Prostate gland (tissue), 2 donors: ENCODE data around the gene FKBP6. TPM values are rescaled to one million over a fixed set of nuclear protein-coding genes. Genes with fewer than 3 reads are reported as not detected.
"Not testable (repeated sequence)": the region's sequence is repeated elsewhere in the genome, so short reads cannot be mapped to it uniquely, and the experiment has no call there.

Experiments used
- DNase-seq: peaks from one replicate; pipeline ENCODE4 v3.0.0-alpha.2; 2019; ENCODE audit warnings: low spot score
- H3K27ac ChIP-seq, 2 donors: fragments of 200-600 bp; sonication (generic); 2 replicates each; pipeline ENCODE4 v1.5.1; 2017 to 2019
- H3K27me3 ChIP-seq: fragments of 200-600 bp; sonication (generic); replicated peaks from 2 replicates; pipeline ENCODE4 v1.5.1; 2019; ENCODE audit not compliant: insufficient read depth
- H3K36me3 ChIP-seq, 2 donors: fragments of 200-600 bp; sonication (generic); 1 replicate in 1 of 2; 2 replicates in 1 of 2; pipeline versions ENCODE4 v1.5.1 to v1.8.1; 2017 to 2019
- H3K4me1 ChIP-seq: fragments of 200-600 bp; sonication (generic); replicated peaks from 2 replicates; pipeline ENCODE4 v1.5.1; 2019
- H3K4me3 ChIP-seq, 2 donors: fragments of 200-600 bp; sonication (generic); 2 replicates each; pipeline ENCODE4 v1.5.1; 2017 to 2019
- H3K9me3 ChIP-seq: fragments of 200-600 bp; sonication (generic); 2 replicates; pipeline ENCODE4 v1.5.1; 2017
- POLR2A ChIP-seq: fragments of 450-650 bp; IDR thresholded peaks from one replicate; pipeline ENCODE4 v1.6.1; 2016; ENCODE audit warnings: antibody characterized with exemption, mild to moderate bottlenecking
- POLR2AphosphoS5 ChIP-seq: sonication (generic); formaldehyde crosslinking; IDR thresholded peaks from one replicate; pipeline ENCODE4 v1.6.1; 2017; ENCODE audit warnings: antibody characterized with exemption
- WGBS: methylation state at CpG from one replicate; pipeline ENCODE4 v1.1.5; 2018; 5-methylcytosine and 5-hydroxymethylcytosine counted together
- intact Hi-C: fragments of 100-400 bp; cut with DNase I; formaldehyde crosslinking; loops from one replicate; pipeline ENCODE4 v1.14.2; 2022
- total RNA-seq, 2 donors: library from RNA; depleted of rRNA; stranded (reverse); fragments of >200 nt; gene quantifications; one replicate each; pipeline ENCODE4 v1.1.0, GENCODE V29; 2016
- TF ChIP-seq, protein P1 (sequence below), 4 experiments: fragments of 200-600 bp in 2 of 4; fragments of 450-650 bp in 2 of 4; sonication (generic) in 2 of 4; IDR thresholded peaks; 1 replicate in 3 of 4; 2 replicates in 1 of 4; pipeline ENCODE4 v1.5.1; 2016 to 2019; ENCODE audit warnings: antibody characterized with exemption in 4 of 4, mild to moderate bottlenecking in 2 of 4, moderate library complexity in 2 of 4

FKBP6 gene
- total RNA-seq, 2 donors from 2014 or later: 16.5 TPM; not detected in 1

GRCh38 chr7:73356159-73356558, 28.2 kb downstream of the FKBP6 start:
- H3K27me3 ChIP-seq: no peaks in the 10 kb centered on the region
- H3K4me1 ChIP-seq: peaks cover 4% of the 10 kb centered on the region
- H3K27ac ChIP-seq: no peak overlapping the region
- intact Hi-C loops: no loop called here
- H3K9me3 ChIP-seq: no peaks in the 10 kb centered on the region
- TF ChIP-seq POLR2A: no peak
- TF ChIP-seq, protein P1, sequence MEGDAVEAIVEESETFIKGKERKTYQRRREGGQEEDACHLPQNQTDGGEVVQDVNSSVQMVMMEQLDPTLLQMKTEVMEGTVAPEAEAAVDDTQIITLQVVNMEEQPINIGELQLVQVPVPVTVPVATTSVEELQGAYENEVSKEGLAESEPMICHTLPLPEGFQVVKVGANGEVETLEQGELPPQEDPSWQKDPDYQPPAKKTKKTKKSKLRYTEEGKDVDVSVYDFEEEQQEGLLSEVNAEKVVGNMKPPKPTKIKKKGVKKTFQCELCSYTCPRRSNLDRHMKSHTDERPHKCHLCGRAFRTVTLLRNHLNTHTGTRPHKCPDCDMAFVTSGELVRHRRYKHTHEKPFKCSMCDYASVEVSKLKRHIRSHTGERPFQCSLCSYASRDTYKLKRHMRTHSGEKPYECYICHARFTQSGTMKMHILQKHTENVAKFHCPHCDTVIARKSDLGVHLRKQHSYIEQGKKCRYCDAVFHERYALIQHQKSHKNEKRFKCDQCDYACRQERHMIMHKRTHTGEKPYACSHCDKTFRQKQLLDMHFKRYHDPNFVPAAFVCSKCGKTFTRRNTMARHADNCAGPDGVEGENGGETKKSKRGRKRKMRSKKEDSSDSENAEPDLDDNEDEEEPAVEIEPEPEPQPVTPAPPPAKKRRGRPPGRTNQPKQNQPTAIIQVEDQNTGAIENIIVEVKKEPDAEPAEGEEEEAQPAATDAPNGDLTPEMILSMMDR (IDR thresholded peaks at IDR 0.05): no peak
- TF ChIP-seq POLR2AphosphoS5: no peak
- H3K4me3 ChIP-seq: no peak overlapping the region
- no peak for DNase-seq
- WGBS: 59% methylated on average over 5 of the region's 5 CpGs
- H3K36me3 ChIP-seq: no peaks in the 10 kb centered on the region

DNA sequence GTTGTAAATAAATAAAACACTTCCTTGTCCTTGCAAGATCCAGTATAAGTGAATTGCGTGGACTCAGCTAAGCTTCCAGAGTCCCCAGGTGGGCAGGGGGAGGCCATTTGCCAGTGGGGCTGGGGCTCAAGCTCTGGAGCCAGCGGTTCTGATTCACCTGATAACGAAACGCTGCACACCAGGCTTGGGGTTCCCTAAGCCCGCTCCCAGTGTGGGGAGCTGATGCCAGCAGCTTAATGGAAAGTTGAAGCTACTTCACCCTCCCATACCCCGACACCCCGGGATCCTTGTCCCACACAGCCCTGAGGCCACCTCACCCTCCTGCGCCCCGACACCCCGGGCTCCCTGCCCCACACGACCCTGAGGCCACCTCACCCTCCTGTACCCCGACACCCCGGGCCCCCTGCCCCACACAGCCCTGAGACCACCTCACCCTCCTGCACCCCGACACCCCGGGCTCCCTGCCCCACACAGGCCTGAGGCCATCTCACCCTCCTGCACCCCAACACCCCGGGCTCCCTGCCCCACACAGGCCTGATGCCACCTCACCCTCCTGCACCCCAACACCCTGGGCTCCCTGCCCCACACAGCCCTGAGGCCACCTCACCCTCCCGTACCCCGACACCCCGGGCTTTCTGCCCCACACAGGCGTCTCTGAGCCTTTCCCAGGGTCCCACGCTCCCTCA, 30.8 kb downstream of the FKBP6 start:
- peaks cover 4% of the 10 kb centered on the region for H3K4me1 ChIP-seq
- H3K27me3 ChIP-seq: no peaks in the 10 kb centered on the region
- no peaks in the 10 kb centered on the region for H3K36me3 ChIP-seq
- 61% methylated on average over 21 of the region's 21 CpGs for WGBS
- no peak for DNase-seq
- intact Hi-C loops: no loop called here
- no peak overlapping the region for H3K27ac ChIP-seq
- no peaks in the 10 kb centered on the region for H3K9me3 ChIP-seq
- H3K4me3 ChIP-seq: peak overlapping the region; percentile 0 to 4
- no peak for TF ChIP-seq POLR2A

DNA sequence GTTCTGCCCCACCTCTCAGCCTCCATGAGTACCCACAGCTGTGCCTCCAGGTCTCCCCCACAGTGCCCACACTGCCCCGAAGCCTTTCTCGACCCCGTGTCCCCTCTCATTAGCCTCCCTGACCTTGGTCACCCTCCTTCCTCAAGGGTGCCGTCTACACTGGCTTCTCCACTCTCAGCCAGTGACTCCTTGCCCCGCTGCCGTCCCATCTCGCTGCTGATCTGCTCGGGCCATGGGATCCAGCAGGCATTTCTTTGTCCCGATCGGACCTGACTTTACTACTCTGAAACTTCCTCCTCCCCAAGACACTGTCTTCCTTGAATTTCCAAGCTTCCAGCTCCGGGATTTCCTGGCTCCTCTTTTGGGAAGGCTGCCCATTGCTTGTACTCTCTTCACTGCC, 31.3 kb downstream of the FKBP6 start:
- 82% methylated on average over 11 of the region's 11 CpGs for WGBS
- no peak overlapping the region for H3K27ac ChIP-seq

GRCh38 chr7:73359746-73360375, 31.9 kb downstream of the FKBP6 start:
- intact Hi-C loops: no loop called here
- Histone ChIP-seq H3K36me3 (no peaks in the 10 kb centered on the region), H3K27ac (no peak overlapping the region), H3K9me3 (no peaks in the 10 kb centered on the region), H3K4me1 (peaks cover 4% of the 10 kb centered on the region), H3K4me3 (no peak overlapping the region), H3K27me3 (no peaks in the 10 kb centered on the region)
- TF ChIP-seq, protein P1 (IDR thresholded peaks at IDR 0.05): no peak
- TF ChIP-seq POLR2AphosphoS5: no peak
- TF ChIP-seq POLR2A: no peak
- WGBS: 93% methylated on average over 13 of the region's 13 CpGs
- DNase-seq: no peak

More for the DNA sequence above, 31.3 kb downstream of the FKBP6 start:
- TF ChIP-seq, protein P1 (IDR thresholded peaks at IDR 0.05): no peak
- no peaks in the 10 kb centered on the region for H3K27me3 ChIP-seq
- no peak overlapping the region for H3K4me3 ChIP-seq
- DNase-seq: no peak
- intact Hi-C loops: no loop called here
- no peaks in the 10 kb centered on the region for H3K9me3 ChIP-seq
- no peaks in the 10 kb centered on the region for H3K36me3 ChIP-seq
- H3K4me1 ChIP-seq: peaks cover 4% of the 10 kb centered on the region

DNA sequence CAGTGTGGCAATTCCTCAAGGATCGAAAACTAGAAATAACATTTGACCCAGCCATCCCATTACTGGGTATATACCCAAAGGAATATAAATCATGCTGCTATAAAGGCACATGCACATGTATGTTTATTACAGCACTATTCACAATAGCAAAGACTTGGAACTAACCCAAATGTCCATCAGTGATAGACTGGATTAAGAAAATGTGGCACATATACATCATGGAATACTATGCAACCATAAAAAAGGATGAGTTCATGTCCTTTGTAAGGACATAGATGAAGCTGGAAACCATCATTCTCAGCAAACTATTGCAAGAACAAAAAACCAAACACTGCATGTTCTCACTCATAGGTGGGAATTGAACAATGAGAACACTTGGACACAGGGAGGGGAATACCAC, 32.6 kb downstream of the FKBP6 start:
- 97% methylated on average over 1 of the region's 1 CpG for WGBS
- H3K27me3 ChIP-seq: not testable (repeated sequence)

More for the DNA sequence above, 32.6 kb downstream of the FKBP6 start:
- H3K36me3 ChIP-seq, intact Hi-C loops, H3K9me3 ChIP-seq, H3K4me1 ChIP-seq, DNase-seq, H3K4me3 ChIP-seq, H3K27ac ChIP-seq: not testable (repeated sequence)
